Stomach (tissue), 9 donors: ENCODE data around the gene SYT7. TPM values are rescaled to one million over a fixed set of nuclear protein-coding genes. Genes with fewer than 3 reads are reported as not detected.

Experiments used
- DNase-seq, 2 donors: peaks; one replicate each; pipeline versions ENCODE4 v3.0.0 to v3.0.0-alpha.2; 2013 to 2019
- H3K27ac ChIP-seq, 5 donors: fragments of 200-600 bp in 4 of 5; sonication (generic) in 4 of 5; one replicate each; pipeline ENCODE4 v1.5.1; 2013 to 2019; ENCODE audit warnings: mild to moderate bottlenecking in 1 of 5, moderate library complexity in 1 of 5
- H3K27me3 ChIP-seq, 3 donors: fragments of 200-600 bp; sonication (generic); one replicate each; pipeline ENCODE4 v1.5.1; 2017 to 2019; ENCODE audit warnings: mixed run types in 1 of 3
- H3K36me3 ChIP-seq, 4 donors: fragments of 200-600 bp; sonication (generic); 1 replicate in 3 of 4; 2 replicates in 1 of 4; pipeline ENCODE4 v1.5.1; 2016 to 2019
- H3K4me1 ChIP-seq, 4 donors: fragments of 200-600 bp; sonication (generic); one replicate each; pipeline ENCODE4 v1.5.1; 2016 to 2019
- H3K4me3 ChIP-seq, 4 donors: fragments of 200-600 bp; sonication (generic) in 3 of 4; one replicate each; pipeline ENCODE4 v1.5.1; 2016 to 2019; ENCODE audit warnings: mild to moderate bottlenecking in 1 of 4
- H3K9me3 ChIP-seq, 4 donors: fragments of 200-600 bp; sonication (generic); one replicate each; pipeline ENCODE4 v1.5.1; 2016 to 2019
- CTCF ChIP-seq, 7 experiments: fragments of 450-650 bp in 4 of 7; fragments of 200-600 bp in 3 of 7; sonication (generic) in 3 of 7; IDR thresholded peaks; one replicate each; pipeline ENCODE4 v1.5.1; 2016 to 2019; ENCODE audit warnings: antibody characterized with exemption in 7 of 7, control low read depth in 2 of 7, mild to moderate bottlenecking in 1 of 7
- EP300 ChIP-seq: sonication (generic); formaldehyde crosslinking; IDR thresholded peaks from one replicate; pipeline ENCODE4 v1.6.1; 2017; ENCODE audit warnings: antibody characterized with exemption
- POLR2A ChIP-seq, 4 donors: fragments of 450-650 bp; IDR thresholded peaks; one replicate each; pipeline ENCODE4 v1.6.1; 2016; ENCODE audit warnings: antibody characterized with exemption in 4 of 4, control low read depth in 2 of 4, mild to moderate bottlenecking in 1 of 4, moderate library complexity in 1 of 4
- POLR2AphosphoS5 ChIP-seq, 3 donors: sonication (generic); formaldehyde crosslinking; IDR thresholded peaks; one replicate each; pipeline ENCODE4 v1.6.1; 2016; ENCODE audit warnings: antibody characterized with exemption in 3 of 3
- WGBS, 5 donors: extraction: QIAGEN DNeasy Blood & Tissue Kit in 3 of 5; methylation state at CpG; one replicate each; pipeline versions ENCODE4 v1.1.5 to v1.1.7; 2013 to 2018; 5-methylcytosine and 5-hydroxymethylcytosine counted together
- intact Hi-C: fragments of 100-400 bp; cut with DNase I; formaldehyde crosslinking; loops from one replicate; pipeline ENCODE4 v1.15.1; 2023; ENCODE audit warnings: low total_unique reads
- polyA plus RNA-seq, 3 donors: library from polyadenylated mRNA; stranded (reverse); fragments of 200-250 nt; gene quantifications; one replicate each; pipeline ENCODE4 v1.2.3, GENCODE V29; 2013
- total RNA-seq, 5 donors: library from RNA; depleted of rRNA; stranded (reverse); fragments of >200 nt; gene quantifications; one replicate each; pipeline versions ENCODE4 v1.1.0 to v1.2.3, GENCODE V29; 2014 to 2016
- donor health status: healthy with polysubstance abuse.
- donor health status: Bipolar disorder and iron deficiency.
- donor health status: healthy.

SYT7 gene
- total and polyA plus RNA-seq, 8 donors = 0.92 to 8.4 (median 1.4) TPM; not detected in 1

- Histone ChIP-seq H3K36me3 (no peaks in the 10 kb centered on the region), H3K9me3 (no peaks in the 10 kb centered on the region), H3K4me1 (no peaks in the 10 kb centered on the region), H3K27me3 (peaks cover 0 to 4% (median 0%) of the 10 kb centered on the region in 3 donors), H3K27ac (no peak overlapping the region), H3K4me3 (no peak overlapping the region)
- TF ChIP-seq POLR2AphosphoS5 (IDR thresholded peaks at IDR 0.05) (no peak), EP300 (no peak), POLR2A (IDR thresholded peaks at IDR 0.05) (no peak), CTCF (IDR thresholded peaks at IDR 0.05) (no peak)
- intact Hi-C loops = no loop called here
- WGBS, 5 donors = 87 to 94% (median 90%) methylated on average over 15 of the region's 15 CpGs
- DNase-seq = no peak
These were observed 84.1 kb downstream of the SYT7 start for GRCh38 chr11:61496602-61497400.

- no peak for TF ChIP-seq POLR2A (IDR thresholded peaks at IDR 0.05)
- TF ChIP-seq POLR2AphosphoS5 (IDR thresholded peaks at IDR 0.05) = peak in 1 of 3 donors; percentile 19
- no peak for TF ChIP-seq CTCF (IDR thresholded peaks at IDR 0.05)
- no peak for TF ChIP-seq EP300
- H3K27ac ChIP-seq = peak overlapping the region in 1 of 5 donors; percentile 41
- H3K4me3 ChIP-seq = no peak overlapping the region
- no peaks in the 10 kb centered on the region for H3K36me3 ChIP-seq
- DNase-seq = peak; percentile 60 to 81
- H3K27me3 ChIP-seq = peaks cover 0 to 4% (median 0%) of the 10 kb centered on the region in 3 donors
- H3K9me3 ChIP-seq = no peaks in the 10 kb centered on the region
- intact Hi-C loops = no loop called here
- WGBS, 5 donors = 45 to 71% (median 52%) methylated on average over 17 to 26 of the region's 26 CpGs
- H3K4me1 ChIP-seq = peaks cover 0 to under 1% (median 0%) of the 10 kb centered on the region in 4 donors
These were observed 84.9 kb downstream of the SYT7 start for GRCh38 chr11:61495801-61496601.

GRCh38 chr11:61494381-61494961 lies 86.4 kb downstream of the SYT7 start:
- no peaks in the 10 kb centered on the region for H3K9me3 ChIP-seq
- peak overlapping the region in 2 of 5 donors; percentile 9 to 46 for H3K27ac ChIP-seq
- TF ChIP-seq CTCF (IDR thresholded peaks at IDR 0.05) = no peak
- TF ChIP-seq POLR2AphosphoS5 (IDR thresholded peaks at IDR 0.05) = no peak
- TF ChIP-seq POLR2A (IDR thresholded peaks at IDR 0.05) = no peak
- no peak for TF ChIP-seq EP300
- WGBS, 5 donors = 50 to 65% (median 64%) methylated on average over 9 of the region's 9 CpGs
- no peaks in the 10 kb centered on the region for H3K36me3 ChIP-seq
- H3K27me3 ChIP-seq = peaks cover 0 to 4% (median 0%) of the 10 kb centered on the region in 3 donors
- H3K4me3 ChIP-seq = no peak overlapping the region
- no peak for DNase-seq
- intact Hi-C loops = no loop called here
- peaks cover 13 to 16% (median 14%) of the 10 kb centered on the region in 4 donors for H3K4me1 ChIP-seq

GRCh38 chr11:61491736-61492395 lies 89.0 kb downstream of the SYT7 start:
- Histone ChIP-seq H3K4me3 (no peak overlapping the region), H3K27ac (no peak overlapping the region), H3K27me3 (peaks cover 0 to 4% (median 0%) of the 10 kb centered on the region in 3 donors), H3K9me3 (no peaks in the 10 kb centered on the region), H3K36me3 (no peaks in the 10 kb centered on the region), H3K4me1 (peaks cover 25 to 28% (median 26%) of the 10 kb centered on the region in 4 donors)
- DNase-seq = no peak
- TF ChIP-seq EP300 = no peak
- TF ChIP-seq POLR2AphosphoS5 (IDR thresholded peaks at IDR 0.05) = no peak
- TF ChIP-seq CTCF (IDR thresholded peaks at IDR 0.05) = no peak
- TF ChIP-seq POLR2A (IDR thresholded peaks at IDR 0.05) = no peak
- intact Hi-C loops = no loop called here
- WGBS, 5 donors = 70 to 88% (median 81%) methylated on average over 11 to 12 of the region's 12 CpGs
